GM23248 (cell line): ENCODE measurements around the gene GRM3. TPM values are rescaled to one million over a fixed set of nuclear protein-coding genes. Genes with fewer than 3 reads are reported as not detected.

ENCODE experiments used
- DNase-seq: peaks from one replicate; pipeline ENCODE4 v3.0.0-alpha.2; 2015
- H2AFZ ChIP-seq: fragments of 200-600 bp; sonication (generic); 2 replicates; pipeline ENCODE4 v1.6.1; 2016; ENCODE audit warnings: antibody characterized with exemption
- H3F3A ChIP-seq: fragments of 200-600 bp; sonication (generic); 2 replicates; pipeline ENCODE4 v1.6.1; 2016; ENCODE audit warnings: mild to moderate bottlenecking, antibody characterized with exemption, mixed run types; ENCODE audit not compliant: insufficient read depth
- H3K27ac ChIP-seq: fragments of 200-600 bp; sonication (generic); 2 replicates; pipeline ENCODE4 v1.5.1; 2016; ENCODE audit warnings: mild to moderate bottlenecking
- H3K27me3 ChIP-seq: fragments of 200-600 bp; sonication (generic); replicated peaks from 2 replicates; pipeline ENCODE4 v1.6.1; 2016; ENCODE audit warnings: mild to moderate bottlenecking; ENCODE audit not compliant: insufficient read depth
- H3K36me3 ChIP-seq: fragments of 200-600 bp; sonication (generic); 2 replicates; pipeline ENCODE4 v1.6.1; 2016; ENCODE audit warnings: low read depth, mild to moderate bottlenecking
- H3K4me1 ChIP-seq: fragments of 200-600 bp; sonication (generic); 2 replicates; pipeline ENCODE4 v1.6.1; 2016; ENCODE audit warnings: mild to moderate bottlenecking; ENCODE audit not compliant: insufficient read depth
- H3K4me2 ChIP-seq: fragments of 200-600 bp; sonication (generic); one replicate; pipeline ENCODE4 v1.6.1; 2016; ENCODE audit warnings: mild to moderate bottlenecking; ENCODE audit not compliant: unreplicated experiment
- H3K4me3 ChIP-seq: fragments of 200-600 bp; sonication (generic); 2 replicates; pipeline ENCODE4 v1.5.1; 2016; ENCODE audit warnings: mild to moderate bottlenecking
- H3K79me2 ChIP-seq: fragments of 200-600 bp; sonication (generic); 2 replicates; pipeline ENCODE4 v1.6.1; 2016; ENCODE audit warnings: mild to moderate bottlenecking; ENCODE audit not compliant: insufficient read depth
- H3K9ac ChIP-seq: fragments of 200-600 bp; sonication (generic); 2 replicates; pipeline ENCODE4 v1.6.1; 2016; ENCODE audit warnings: mild to moderate bottlenecking
- H3K9me2 ChIP-seq: fragments of 200-600 bp; sonication (generic); 2 replicates; pipeline ENCODE4 v1.6.1; 2016; ENCODE audit warnings: mixed run types, mild to moderate bottlenecking, moderate library complexity; ENCODE audit not compliant: insufficient read depth
- H3K9me3 ChIP-seq: fragments of 200-600 bp; sonication (generic); one replicate; pipeline ENCODE4 v1.6.1; 2017; ENCODE audit warnings: low read depth
- H4K20me1 ChIP-seq: fragments of 200-600 bp; sonication (generic); 2 replicates; pipeline ENCODE4 v1.6.0; 2016; ENCODE audit not compliant: insufficient read depth
- EZH2 ChIP-seq: fragments of 200-600 bp; sonication (generic); IDR thresholded peaks from 2 replicates; pipeline ENCODE4 v1.6.1; 2018; ENCODE audit warnings: antibody characterized with exemption, mild to moderate bottlenecking; ENCODE audit not compliant: insufficient read depth, poor library complexity, severe bottlenecking
- EZH2phosphoT487 ChIP-seq: fragments of 200-600 bp; sonication (generic); IDR thresholded peaks from 2 replicates; pipeline ENCODE4 v1.6.1; 2018; ENCODE audit warnings: antibody characterized with exemption, moderate library complexity, mild to moderate bottlenecking, low read depth; ENCODE audit not compliant: insufficient read depth
- WGBS, 2 experiments: methylation state at CpG; one replicate each; pipeline ENCODE4 v1.1.6; 2015 to 2017; ENCODE audit warnings: low lambda C conversion rate in 2 of 2, low coverage in 1 of 2; ENCODE audit errors: missing lambda C conversion rate in 2 of 2; 5-methylcytosine and 5-hydroxymethylcytosine counted together
- in situ Hi-C: fragments of 300-500 bp; cut with MboI; formaldehyde crosslinking; loops from 2 replicates; pipeline ENCODE4 v1.15.0; 2020
- polyA plus RNA-seq: library from polyadenylated mRNA; unstranded; fragments of >200 nt; fragmentation: Nextera tagmentation; extraction: Ambion mirVana; gene quantifications from 2 replicates; pipeline ENCODE4 v1.2.1, GENCODE V29; 2016
- total RNA-seq: library from RNA; depleted of rRNA; stranded (reverse); fragments of >200 nt; shearing (Covaris generic); gene quantifications from 2 replicates; pipeline ENCODE4 v1.2.3, GENCODE V29; 2014

The GRM3 gene
- total and polyA plus RNA-seq, 2 experiments from 2014 or later, result not detected

- DNase-seq, result no peak
- Histone ChIP-seq H3K9me2 (no peaks in the 10 kb centered on the region), H3K36me3 (no peaks in the 10 kb centered on the region), H3K9ac (no peak overlapping the region), H3K4me2 (no peak overlapping the region), H3F3A (no peaks in the 10 kb centered on the region), H3K9me3 (no peaks in the 10 kb centered on the region), H3K27ac (no peak overlapping the region), H3K27me3 (peaks cover 26% of the 10 kb centered on the region), H3K4me3 (no peak overlapping the region), H3K4me1 (0 out of 2 replicates have a peak, but pooled peaks cover 4% of the 10 kb centered on the region), H2AFZ (peak overlapping the region; percentile 38; the same call in 1 of the 2 replicates), H4K20me1 (no peaks in the 10 kb centered on the region), H3K79me2 (no peaks in the 10 kb centered on the region)
- WGBS, 2 experiments, result 2 to 4% methylated on average over 38 to 42 of the region's 42 CpGs
- in situ Hi-C loops, result no loop called here
- TF ChIP-seq EZH2phosphoT487, result no peak
- no peak for TF ChIP-seq EZH2
Measured at GRCh38 chr7:86644282-86645224, 844 bp downstream of the GRM3 start.

- peaks cover 26% of the 10 kb centered on the region for H3K27me3 ChIP-seq
- no peaks in the 10 kb centered on the region for H3K79me2 ChIP-seq
- H3K9me3 ChIP-seq, result no peaks in the 10 kb centered on the region
- no peak overlapping the region for H2AFZ ChIP-seq
- no peak overlapping the region for H3K4me2 ChIP-seq
- 8 to 10% methylated on average over 13 of the region's 13 CpGs for WGBS, 2 experiments
- no peaks in the 10 kb centered on the region for H3K9me2 ChIP-seq
- no peak overlapping the region for H3K9ac ChIP-seq
- TF ChIP-seq EZH2 (peak; percentile 56), EZH2phosphoT487 (no peak)
- H3K36me3 ChIP-seq, result no peaks in the 10 kb centered on the region
- in situ Hi-C loops, result no loop called here
- H3K4me1 ChIP-seq, result 0 out of 2 replicates have a peak, but pooled peaks cover 4% of the 10 kb centered on the region
- DNase-seq, result no peak
- no peak overlapping the region for H3K4me3 ChIP-seq
- H3K27ac ChIP-seq, result no peak overlapping the region
- H3F3A ChIP-seq, result no peaks in the 10 kb centered on the region
- no peaks in the 10 kb centered on the region for H4K20me1 ChIP-seq
Measured at GRCh38 chr7:86645225-86645608, 1.5 kb downstream of the GRM3 start.

- 13 to 15% methylated on average over 2 of the region's 2 CpGs for WGBS, 2 experiments
- H2AFZ ChIP-seq, result no peak overlapping the region
- in situ Hi-C loops, result no loop called here
- H3K36me3 ChIP-seq, result no peaks in the 10 kb centered on the region
- H3K4me1 ChIP-seq, result 0 out of 2 replicates have a peak, but pooled peaks cover 4% of the 10 kb centered on the region
- no peaks in the 10 kb centered on the region for H4K20me1 ChIP-seq
- H3K9ac ChIP-seq, result no peak overlapping the region
- no peaks in the 10 kb centered on the region for H3K79me2 ChIP-seq
- H3F3A ChIP-seq, result no peaks in the 10 kb centered on the region
- H3K4me3 ChIP-seq, result no peak overlapping the region
- H3K9me2 ChIP-seq, result no peaks in the 10 kb centered on the region
- H3K4me2 ChIP-seq, result no peak overlapping the region
- DNase-seq, result no peak
- TF ChIP-seq EZH2, result peak; percentile 18
- TF ChIP-seq EZH2phosphoT487, result no peak
- no peak overlapping the region for H3K27ac ChIP-seq
- no peaks in the 10 kb centered on the region for H3K9me3 ChIP-seq
- peaks cover 26% of the 10 kb centered on the region for H3K27me3 ChIP-seq
Measured at GRCh38 chr7:86645676-86646276, 2.1 kb downstream of the GRM3 start.

GRCh38 chr7:86647385-86648094 lies 3.8 kb downstream of the GRM3 start:
- H3K9me3 ChIP-seq, result no peaks in the 10 kb centered on the region
- WGBS, 2 experiments, result 40 to 41% methylated on average over 5 of the region's 5 CpGs
- H2AFZ ChIP-seq, result no peak overlapping the region
- H3K9ac ChIP-seq, result no peak overlapping the region
- TF ChIP-seq EZH2 (no peak), EZH2phosphoT487 (no peak)
- no peak overlapping the region for H3K4me2 ChIP-seq
- in situ Hi-C loops, result no loop called here
- no peak overlapping the region for H3K4me3 ChIP-seq
- H3K27me3 ChIP-seq, result peaks cover 26% of the 10 kb centered on the region
- H3K27ac ChIP-seq, result no peak overlapping the region
- no peaks in the 10 kb centered on the region for H3F3A ChIP-seq
- no peaks in the 10 kb centered on the region for H3K79me2 ChIP-seq
- H3K36me3 ChIP-seq, result no peaks in the 10 kb centered on the region
- no peak for DNase-seq
- no peaks in the 10 kb centered on the region for H4K20me1 ChIP-seq
- no peaks in the 10 kb centered on the region for H3K9me2 ChIP-seq
- 0 out of 2 replicates have a peak, but pooled peaks cover 4% of the 10 kb centered on the region for H3K4me1 ChIP-seq
